Stomach smooth muscle (tissue), 2 donors: Measurements from ENCODE around the gene RPGR.

ENCODE experiments used
- H3K27ac ChIP-seq: one replicate; pipeline ENCODE4 v1.7.0; 2013; ENCODE audit warnings: mild to moderate bottlenecking, low read length, inconsistent platforms
- H3K27me3 ChIP-seq, 2 donors: one replicate each; pipeline ENCODE4 v1.7.0; 2013; ENCODE audit warnings: low read length in 2 of 2; ENCODE audit not compliant: insufficient read depth in 2 of 2, control insufficient read depth in 1 of 2
- H3K36me3 ChIP-seq, 2 donors: one replicate each; pipeline ENCODE4 v1.7.0; 2013; ENCODE audit warnings: low read length in 2 of 2; ENCODE audit not compliant: control insufficient read depth in 2 of 2, insufficient read depth in 2 of 2
- H3K4me1 ChIP-seq: one replicate; pipeline ENCODE4 v1.7.0; 2013; ENCODE audit warnings: low read length; ENCODE audit not compliant: control insufficient read depth, insufficient read depth
- H3K4me3 ChIP-seq, 2 donors: one replicate each; pipeline ENCODE4 v1.7.0; 2013; ENCODE audit warnings: low read length in 2 of 2
- H3K9ac ChIP-seq, 2 donors: one replicate each; pipeline ENCODE4 v1.7.0; 2013; ENCODE audit warnings: low read length in 2 of 2, mild to moderate bottlenecking in 1 of 2
- H3K9me3 ChIP-seq, 2 donors: one replicate each; pipeline ENCODE4 v1.7.0; 2013; ENCODE audit warnings: low read length in 2 of 2; ENCODE audit not compliant: control insufficient read depth in 2 of 2
- donor health status: healthy.
- donor health status: Pancreatic carcinoma.

Gene RPGR

DNA sequence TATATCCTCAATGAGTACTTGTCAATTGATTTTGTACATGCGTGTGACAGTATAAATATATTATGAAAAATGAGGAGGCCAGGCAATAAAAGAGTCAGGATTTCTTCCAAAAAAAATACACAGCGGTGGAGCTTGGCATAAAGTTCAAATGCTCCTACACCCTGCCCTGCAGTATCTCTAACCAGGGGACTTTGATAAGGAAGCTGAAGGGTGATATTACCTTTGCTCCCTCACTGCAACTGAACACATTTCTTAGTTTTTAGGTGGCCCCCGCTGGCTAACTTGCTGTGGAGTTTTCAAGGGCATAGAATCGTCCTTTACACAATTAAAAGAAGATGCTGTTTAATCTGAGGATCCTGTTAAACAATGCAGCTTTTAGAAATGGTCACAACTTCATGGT lies 25.1 kb upstream of the RPGR start, which contains the start of gene OTC:
TSS of gene OTC (plus strand) at position 243 of the 400 bp plus-strand sequence. CDS start at position 336, 93 bp downstream.
- Histone ChIP-seq H3K27ac (no peak within 1 kb of the TSS), H3K4me3 (no peak within 1 kb of the TSS), H3K9me3 (peaks cover 0 to 2% of the 10 kb centered on the region in 2 donors), H3K9ac (no peak within 1 kb of the TSS), H3K36me3 (no peaks in the 10 kb centered on the region), H3K27me3 (peaks cover 0 to 10% of the 10 kb centered on the region in 2 donors), H3K4me1 (no peaks in the 10 kb centered on the region)

DNA sequence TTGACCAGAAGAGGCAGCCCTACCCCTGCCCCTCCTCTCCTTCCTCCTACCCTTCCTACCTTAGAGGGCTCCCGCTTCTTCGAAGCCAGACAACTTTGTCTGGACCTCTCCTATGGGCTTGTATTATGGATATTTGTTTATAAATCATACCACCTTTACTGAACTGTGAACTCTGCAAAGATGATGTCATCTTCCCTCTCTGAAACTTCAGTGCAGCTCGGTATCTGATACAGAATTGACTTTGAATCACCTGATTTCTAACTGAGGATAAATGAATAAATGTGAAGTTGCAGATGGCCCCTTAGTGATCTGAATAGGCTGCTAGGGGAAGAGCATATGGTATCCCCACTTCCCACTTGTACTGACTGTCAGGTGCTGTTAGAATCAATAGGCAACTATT lies 24.0 kb upstream of the RPGR start:
- peaks cover 0 to 2% of the 10 kb centered on the region in 2 donors for H3K9me3 ChIP-seq
- no peaks in the 10 kb centered on the region for H3K36me3 ChIP-seq
- H3K27ac ChIP-seq = no peak overlapping the region

DNA sequence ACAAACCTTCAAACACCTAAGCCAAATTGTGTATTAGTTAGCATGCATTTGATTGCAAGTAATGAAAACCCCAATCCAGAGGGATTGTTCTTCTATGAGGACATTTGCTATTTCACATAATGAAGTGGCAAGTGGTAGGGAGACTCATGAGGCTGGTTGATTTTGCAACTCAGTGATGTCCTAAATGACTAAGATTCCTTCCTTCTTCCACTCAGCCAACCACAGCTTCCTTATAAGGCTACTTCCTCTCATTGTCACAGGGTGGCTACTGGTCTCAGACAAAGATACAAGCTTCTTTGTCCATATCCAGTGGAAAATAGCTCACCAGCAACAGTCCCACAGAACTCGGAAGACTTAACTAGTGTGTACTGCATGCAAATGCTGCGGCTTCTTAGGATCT lies 19.8 kb upstream of the RPGR start:
- no peaks in the 10 kb centered on the region for H3K4me1 ChIP-seq
- H3K9me3 ChIP-seq = peaks cover 0 to 9% of the 10 kb centered on the region in 2 donors
- H3K27me3 ChIP-seq = peaks cover 0 to 12% of the 10 kb centered on the region in 2 donors
- no peak overlapping the region for H3K27ac ChIP-seq
- H3K36me3 ChIP-seq = no peaks in the 10 kb centered on the region
- no peak overlapping the region for H3K4me3 ChIP-seq
- no peak overlapping the region for H3K9ac ChIP-seq

More for the DNA sequence above, 24.0 kb upstream of the RPGR start:
- no peaks in the 10 kb centered on the region for H3K4me1 ChIP-seq
- H3K9ac ChIP-seq = no peak overlapping the region
- H3K27me3 ChIP-seq = peaks cover 0 to 8% of the 10 kb centered on the region in 2 donors
- no peak overlapping the region for H3K4me3 ChIP-seq

GRCh38 chrX:38346150-38346549 lies 18.8 kb upstream of the RPGR start:
- no peaks in the 10 kb centered on the region for H3K4me1 ChIP-seq
- peaks cover 0 to 9% of the 10 kb centered on the region in 2 donors for H3K9me3 ChIP-seq
- no peak overlapping the region for H3K4me3 ChIP-seq
- peaks cover 0 to 11% of the 10 kb centered on the region in 2 donors for H3K27me3 ChIP-seq
- H3K27ac ChIP-seq = no peak overlapping the region
- H3K36me3 ChIP-seq = no peaks in the 10 kb centered on the region
- H3K9ac ChIP-seq = no peak overlapping the region

GRCh38 chrX:38342853-38343778 lies 15.8 kb upstream of the RPGR start:
- H3K4me3 ChIP-seq = no peak overlapping the region
- H3K36me3 ChIP-seq = no peaks in the 10 kb centered on the region
- H3K27ac ChIP-seq = no peak overlapping the region
- H3K27me3 ChIP-seq = peaks cover 0 to 7% of the 10 kb centered on the region in 2 donors
- H3K9me3 ChIP-seq = peaks cover 0 to 7% of the 10 kb centered on the region in 2 donors
- H3K4me1 ChIP-seq = no peaks in the 10 kb centered on the region
- no peak overlapping the region for H3K9ac ChIP-seq

- H3K4me3 ChIP-seq = no peak overlapping the region
- H3K9ac ChIP-seq = no peak overlapping the region
- peaks cover 0 to 7% of the 10 kb centered on the region in 2 donors for H3K9me3 ChIP-seq
- no peaks in the 10 kb centered on the region for H3K4me1 ChIP-seq
- no peaks in the 10 kb centered on the region for H3K36me3 ChIP-seq
- no peak overlapping the region for H3K27ac ChIP-seq
- H3K27me3 ChIP-seq = peaks cover 0 to 7% of the 10 kb centered on the region in 2 donors
Measured at GRCh38 chrX:38341442-38341841, 14.1 kb upstream of the RPGR start.

GRCh38 chrX:38336538-38337240 lies 9.4 kb upstream of the RPGR start:
- no peak overlapping the region for H3K9ac ChIP-seq
- H3K36me3 ChIP-seq = no peaks in the 10 kb centered on the region
- H3K4me1 ChIP-seq = no peaks in the 10 kb centered on the region
- H3K4me3 ChIP-seq = no peak overlapping the region
- H3K9me3 ChIP-seq = no peaks in the 10 kb centered on the region
- H3K27me3 ChIP-seq = peaks cover 0 to 2% of the 10 kb centered on the region in 2 donors
- no peak overlapping the region for H3K27ac ChIP-seq

GRCh38 chrX:38335382-38335781 lies 8.1 kb upstream of the RPGR start:
- H3K4me1 ChIP-seq = no peaks in the 10 kb centered on the region
- H3K9ac ChIP-seq = no peak overlapping the region
- no peak overlapping the region for H3K27ac ChIP-seq
- no peak overlapping the region for H3K4me3 ChIP-seq
- H3K27me3 ChIP-seq = peaks cover 0 to 6% of the 10 kb centered on the region in 2 donors
- H3K36me3 ChIP-seq = no peaks in the 10 kb centered on the region
- no peaks in the 10 kb centered on the region for H3K9me3 ChIP-seq

DNA sequence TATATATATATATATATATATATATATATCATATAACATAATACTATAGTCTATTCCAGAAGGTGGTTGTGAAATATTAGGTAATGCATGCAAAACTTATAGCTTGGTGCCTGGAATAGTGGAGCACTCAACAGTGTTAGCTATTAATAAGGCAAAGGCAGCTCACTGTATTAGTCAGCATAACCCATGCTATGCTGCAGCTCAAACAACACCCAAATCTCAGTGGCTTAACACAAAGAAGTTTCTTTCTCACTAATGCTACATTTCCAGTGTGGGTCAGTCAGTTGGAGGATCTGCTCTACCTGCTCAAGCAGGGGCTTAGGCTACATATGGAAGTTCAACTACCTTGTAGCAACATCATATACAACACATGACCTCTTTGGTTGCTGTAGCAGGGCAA lies 5.2 kb upstream of the RPGR start:
- Histone ChIP-seq H3K4me3 (no peak overlapping the region), H3K9ac (no peak overlapping the region), H3K36me3 (no peaks in the 10 kb centered on the region), H3K9me3 (no peaks in the 10 kb centered on the region), H3K4me1 (no peaks in the 10 kb centered on the region), H3K27me3 (peaks cover 0 to 13% of the 10 kb centered on the region in 2 donors), H3K27ac (no peak overlapping the region)

GRCh38 chrX:38327775-38328081 lies 419 bp upstream of the RPGR start:
- no peaks in the 10 kb centered on the region for H3K9me3 ChIP-seq
- H3K36me3 ChIP-seq = no peaks in the 10 kb centered on the region
- peak overlapping the region; percentile 53 to 78 for H3K4me3 ChIP-seq
- H3K9ac ChIP-seq = peak overlapping the region in 1 of 2 donors; percentile 42
- H3K27me3 ChIP-seq = peaks cover 0 to 12% of the 10 kb centered on the region in 2 donors
- peak overlapping the region; percentile 79 for H3K27ac ChIP-seq
- peaks cover 3% of the 10 kb centered on the region for H3K4me1 ChIP-seq
